Large intestine (tissue), 3 donors: Measurements from ENCODE around the gene DENND6B. TPM values are rescaled to one million over a fixed set of nuclear protein-coding genes. Genes with fewer than 3 reads are reported as not detected.

Experiments
- DNase-seq, 2 donors: peaks; one replicate each; pipeline versions ENCODE4 v3.0.0 to v3.0.0-alpha.2; 2013
- H3K27ac ChIP-seq: one replicate; pipeline ENCODE4 v1.5.1; 2013; ENCODE audit warnings: low read length
- H3K27me3 ChIP-seq: 2 replicates; pipeline ENCODE4 v1.6.1; 2013; ENCODE audit warnings: low read length; ENCODE audit not compliant: control insufficient read depth, insufficient read depth
- H3K36me3 ChIP-seq: 2 replicates; pipeline ENCODE4 v1.6.1; 2013; ENCODE audit warnings: low read length; ENCODE audit not compliant: control insufficient read depth, insufficient read depth
- H3K4me1 ChIP-seq: one replicate; pipeline ENCODE4 v1.6.1; 2013; ENCODE audit warnings: low read length; ENCODE audit not compliant: control insufficient read depth, insufficient read depth
- H3K4me3 ChIP-seq: one replicate; pipeline ENCODE4 v1.5.1; 2013; ENCODE audit warnings: low read length
- H3K9me3 ChIP-seq: one replicate; pipeline ENCODE4 v1.6.1; 2013; ENCODE audit warnings: mild to moderate bottlenecking, low read depth, low read length, moderate library complexity; ENCODE audit not compliant: control insufficient read depth
- WGBS: methylation state at CpG from one replicate; pipeline ENCODE4 v1.1.5; 2013; ENCODE audit warnings: low lambda C conversion rate; ENCODE audit not compliant: insufficient coverage; 5-methylcytosine and 5-hydroxymethylcytosine counted together
- polyA plus RNA-seq: library from polyadenylated mRNA; unstranded; fragments of 120-200 nt; gene quantifications from one replicate; pipeline ENCODE4 v1.2.1, GENCODE V29; 2013

The DENND6B gene
- polyA plus RNA-seq, 1 donor: 7.1 TPM

- H3K36me3 ChIP-seq: peaks cover 5% of the 10 kb centered on the region
- peaks cover 55% of the 10 kb centered on the region for H3K27me3 ChIP-seq
- H3K4me3 ChIP-seq: peak within 1 kb of the TSS; percentile 39
- peaks cover 22% of the 10 kb centered on the region for H3K4me1 ChIP-seq
- H3K9me3 ChIP-seq: peaks cover 8% of the 10 kb centered on the region
- H3K27ac ChIP-seq: no peak within 1 kb of the TSS
- WGBS: no CpG with 5 or more reads among the region's 92 CpGs
- peak in 1 of 2 donors; percentile 31 for DNase-seq
Observed at GRCh38 chr22:50269970-50270665, 56.7 kb downstream of the DENND6B start, which contains the start of gene MAPK11. Gene MAPK11 (minus strand): TSS chr22:50270380. CDS start chr22:50270292, 88 bp downstream.

GRCh38 chr22:50269573-50269969, 57.2 kb downstream of the DENND6B start:
- Histone ChIP-seq H3K36me3 (peaks cover 3% of the 10 kb centered on the region), H3K4me1 (peaks cover 22% of the 10 kb centered on the region), H3K4me3 (no peak overlapping the region), H3K27me3 (peaks cover 58% of the 10 kb centered on the region), H3K27ac (no peak overlapping the region), H3K9me3 (peaks cover 8% of the 10 kb centered on the region)
- WGBS: no CpG with 5 or more reads among the region's 18 CpGs
- no peak for DNase-seq

GRCh38 chr22:50268655-50269113, 58.1 kb downstream of the DENND6B start:
- peaks cover 8% of the 10 kb centered on the region for H3K9me3 ChIP-seq
- H3K4me3 ChIP-seq: no peak overlapping the region
- no peak for DNase-seq
- peaks cover 61% of the 10 kb centered on the region for H3K27me3 ChIP-seq
- no CpG with 5 or more reads among the region's 9 CpGs for WGBS
- peaks cover 22% of the 10 kb centered on the region for H3K4me1 ChIP-seq
- H3K36me3 ChIP-seq: no peaks in the 10 kb centered on the region
- H3K27ac ChIP-seq: no peak overlapping the region

- WGBS: no CpG with 5 or more reads among the region's 75 CpGs
- Histone ChIP-seq H3K27me3 (peaks cover 70% of the 10 kb centered on the region), H3K36me3 (no peaks in the 10 kb centered on the region), H3K27ac (no peak overlapping the region), H3K4me3 (peak overlapping the region; percentile 6), H3K4me1 (peaks cover 24% of the 10 kb centered on the region), H3K9me3 (peaks cover 8% of the 10 kb centered on the region)
- DNase-seq: peak in 1 of 2 donors; percentile 58
Observed at GRCh38 chr22:50267591-50268390, 59.0 kb downstream of the DENND6B start.

GRCh38 chr22:50266994-50267393, 59.8 kb downstream of the DENND6B start:
- Histone ChIP-seq H3K9me3 (peaks cover 8% of the 10 kb centered on the region), H3K4me1 (peaks cover 23% of the 10 kb centered on the region), H3K27me3 (peaks cover 76% of the 10 kb centered on the region), H3K27ac (no peak overlapping the region), H3K36me3 (no peaks in the 10 kb centered on the region), H3K4me3 (no peak overlapping the region)
- no peak for DNase-seq
- WGBS: no CpG with 5 or more reads among the region's 37 CpGs

- H3K36me3 ChIP-seq: no peaks in the 10 kb centered on the region
- no CpG with 5 or more reads among the region's 15 CpGs for WGBS
- no peak for DNase-seq
- H3K27ac ChIP-seq: no peak overlapping the region
- peaks cover 9% of the 10 kb centered on the region for H3K4me1 ChIP-seq
- H3K4me3 ChIP-seq: no peak overlapping the region
- peaks cover 8% of the 10 kb centered on the region for H3K9me3 ChIP-seq
- H3K27me3 ChIP-seq: peaks cover 74% of the 10 kb centered on the region
Observed at GRCh38 chr22:50264946-50265669, 61.7 kb downstream of the DENND6B start.

- H3K9me3 ChIP-seq: peaks cover 8% of the 10 kb centered on the region
- peaks cover 69% of the 10 kb centered on the region for H3K27me3 ChIP-seq
- WGBS: no CpG with 5 or more reads among the region's 15 CpGs
- no peaks in the 10 kb centered on the region for H3K36me3 ChIP-seq
- H3K27ac ChIP-seq: no peak overlapping the region
- peaks cover 4% of the 10 kb centered on the region for H3K4me1 ChIP-seq
- H3K4me3 ChIP-seq: no peak overlapping the region
- no peak for DNase-seq
Observed at GRCh38 chr22:50264104-50264745, 62.6 kb downstream of the DENND6B start.

GRCh38 chr22:50262973-50263617, 63.7 kb downstream of the DENND6B start:
- no CpG with 5 or more reads among the region's 9 CpGs for WGBS
- H3K4me1 ChIP-seq: peaks cover 4% of the 10 kb centered on the region
- peaks cover 8% of the 10 kb centered on the region for H3K9me3 ChIP-seq
- peaks cover 59% of the 10 kb centered on the region for H3K27me3 ChIP-seq
- no peak for DNase-seq
- H3K4me3 ChIP-seq: no peak overlapping the region
- no peaks in the 10 kb centered on the region for H3K36me3 ChIP-seq
- no peak overlapping the region for H3K27ac ChIP-seq

GRCh38 chr22:50262460-50262911, 64.3 kb downstream of the DENND6B start:
- Histone ChIP-seq H3K4me1 (peaks cover 2% of the 10 kb centered on the region), H3K27me3 (peaks cover 56% of the 10 kb centered on the region), H3K27ac (no peak overlapping the region), H3K9me3 (peaks cover 8% of the 10 kb centered on the region), H3K36me3 (no peaks in the 10 kb centered on the region), H3K4me3 (no peak overlapping the region)
- DNase-seq: no peak
- WGBS: no CpG with 5 or more reads among the region's 7 CpGs
